Measurements from ENCODE around the gene DDX47.
"Not testable (repeated sequence)": the region's sequence is repeated elsewhere in the genome, so short reads cannot be mapped to it uniquely, and the experiment has no call there.

DDX47 gene

DNA sequence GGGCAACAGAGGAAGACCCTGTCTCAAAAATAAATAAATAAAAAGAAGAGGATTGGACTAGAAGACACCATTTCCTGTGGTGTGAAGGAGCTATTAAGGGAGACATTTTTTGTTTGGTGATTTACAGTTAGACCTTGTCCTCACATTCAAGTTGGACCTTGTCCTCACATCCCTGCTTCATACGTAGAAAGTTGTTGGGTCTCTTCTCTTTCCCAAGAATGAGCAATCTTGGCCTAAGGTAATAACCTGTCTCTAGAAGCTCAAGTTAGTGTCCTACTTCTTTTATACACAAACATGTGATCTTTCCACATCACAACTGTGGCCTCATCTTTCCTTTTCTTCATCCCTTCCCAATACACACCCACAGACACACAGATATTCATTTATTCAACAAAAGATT, 14.7 kb upstream of the DDX47 start:
- no peak for DNase-seq

GRCh38 chr12:12799163-12799920, 13.8 kb upstream of the DDX47 start:
- no peak for DNase-seq

DNA sequence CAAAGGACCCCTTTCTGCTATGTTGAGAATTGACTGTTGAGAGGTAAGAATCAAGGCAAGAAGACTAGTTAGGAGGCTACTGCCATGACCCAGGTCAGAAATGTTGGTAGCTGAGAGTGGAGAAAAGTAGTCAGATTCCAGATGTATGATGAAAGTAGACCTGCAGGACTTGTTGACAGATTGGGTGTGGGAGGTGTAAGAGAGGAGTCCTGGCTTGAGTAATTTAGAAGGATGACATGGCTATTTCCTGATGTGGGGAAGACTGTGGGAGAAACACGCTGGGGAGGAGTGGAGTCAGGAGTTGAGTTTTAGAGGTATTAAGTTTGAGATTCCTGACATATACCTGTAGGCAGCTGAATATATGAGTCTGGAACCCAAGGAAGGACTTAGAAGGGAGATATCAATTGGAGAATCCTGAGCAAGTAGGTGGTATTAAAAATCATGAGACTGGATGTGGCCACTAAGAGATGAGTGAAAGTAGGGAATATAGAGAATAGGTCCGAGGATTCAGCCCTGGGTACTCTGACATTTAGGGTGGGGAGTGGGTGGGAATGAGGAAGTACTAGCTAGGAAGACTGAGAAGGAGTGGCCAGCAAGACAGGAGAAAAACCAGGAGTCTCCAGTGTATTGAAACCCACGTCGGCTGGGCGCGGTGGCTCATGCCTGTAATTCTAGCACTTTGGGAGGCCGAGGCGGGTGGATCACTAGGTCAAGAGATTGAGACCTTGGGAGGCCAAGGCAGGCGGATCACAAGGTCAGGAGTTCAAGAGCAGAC, 12.6 kb upstream of the DDX47 start:
- DNase-seq = no peak

DNA sequence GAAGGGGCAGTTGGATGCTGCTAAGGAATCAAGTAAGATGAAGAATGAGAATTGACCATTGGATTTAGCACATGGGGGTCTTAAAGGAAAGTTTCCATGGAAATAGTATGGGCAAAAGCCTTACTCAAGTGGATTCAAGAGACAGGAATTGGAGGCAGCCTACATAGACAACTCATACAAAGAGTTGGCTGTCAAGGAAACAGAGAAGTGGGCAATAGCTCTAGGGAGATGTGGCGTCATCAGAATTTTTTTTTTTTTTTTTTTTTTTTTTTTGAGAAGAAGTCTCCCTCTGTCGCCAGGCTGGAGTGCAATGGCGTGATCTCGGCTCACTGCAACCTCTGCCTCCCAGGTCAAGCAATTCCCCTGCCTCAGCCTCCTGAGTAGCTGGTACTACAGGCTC, 11.5 kb upstream of the DDX47 start:
- not testable (repeated sequence) for DNase-seq

DNA sequence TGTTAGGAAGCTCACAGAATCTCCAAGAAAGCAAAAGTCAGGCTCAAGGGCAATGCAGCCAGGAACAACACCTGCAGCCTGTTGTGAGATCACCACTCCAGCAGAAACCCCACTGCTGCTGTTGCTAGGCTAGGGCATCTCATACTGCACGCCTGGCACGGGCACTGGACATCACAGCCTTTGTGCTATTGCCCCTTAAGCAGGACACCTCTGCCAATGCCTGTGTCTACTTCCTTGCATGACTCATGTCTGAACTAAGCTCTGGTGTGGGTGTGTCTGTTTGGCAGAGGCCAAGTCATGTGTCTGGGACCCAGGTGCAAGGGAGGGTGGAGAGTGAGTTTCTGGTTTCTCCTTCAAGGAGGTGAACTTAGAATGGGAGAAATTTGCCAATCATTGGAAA, 10.0 kb upstream of the DDX47 start:
- DNase-seq = no peak

GRCh38 chr12:12804011-12804410, 9.1 kb upstream of the DDX47 start:
- DNase-seq = no peak

DNA sequence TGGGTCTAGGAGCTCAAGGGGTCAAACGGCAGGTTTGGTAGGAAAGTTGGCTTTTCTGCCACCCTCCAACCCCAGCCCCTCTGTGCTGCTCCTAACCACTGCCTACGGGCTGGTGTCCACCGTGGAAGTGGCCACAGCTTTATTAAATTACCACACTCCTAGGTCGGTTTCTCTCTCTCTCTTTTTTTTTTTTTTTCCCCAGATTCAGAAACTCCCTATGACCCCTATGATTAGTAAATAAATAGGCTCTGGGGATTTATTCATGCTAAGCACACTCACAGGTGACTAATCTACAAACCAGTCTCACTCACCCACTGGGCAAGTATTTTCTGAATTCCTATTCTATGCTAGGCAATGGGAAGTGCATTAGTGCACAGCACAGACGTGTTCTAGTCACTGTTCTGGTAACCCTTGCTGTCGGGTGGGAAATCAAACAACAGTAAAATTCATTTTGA, 8.7 kb upstream of the DDX47 start:
- no peak for DNase-seq

- DNase-seq = no peak
Observed at GRCh38 chr12:12806784-12807516, 6.2 kb upstream of the DDX47 start.

- DNase-seq = not testable (repeated sequence)
Observed at GRCh38 chr12:12807517-12807903, 5.6 kb upstream of the DDX47 start.

- no peak for DNase-seq
Observed at GRCh38 chr12:12807970-12808702, 5.0 kb upstream of the DDX47 start.

DNA sequence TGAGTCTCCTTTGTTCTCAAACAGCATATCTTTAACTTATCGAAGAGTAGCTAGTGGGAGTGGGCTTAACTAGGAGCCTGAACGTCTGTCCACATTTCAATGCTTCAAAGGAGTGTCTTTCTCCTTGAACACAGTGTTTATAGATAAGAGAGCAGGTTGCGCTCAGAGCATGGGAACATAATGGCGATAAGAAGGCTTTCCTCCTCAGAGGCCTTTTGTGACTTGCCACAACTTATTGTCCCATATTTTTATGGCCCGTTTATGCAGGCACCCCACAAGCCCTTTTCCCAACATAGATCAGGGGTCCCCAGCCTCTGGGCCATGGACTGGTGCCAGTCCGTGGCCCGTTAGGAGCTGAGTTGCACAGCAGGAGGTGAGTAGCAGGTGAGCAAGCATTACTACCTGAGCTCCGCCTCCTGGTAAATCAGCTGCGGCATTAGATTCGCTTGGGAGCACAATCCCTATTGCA, 2.6 kb upstream of the DDX47 start:
- DNase-seq = no peak

GRCh38 chr12:12811343-12811742, 1.8 kb upstream of the DDX47 start:
- no peak for DNase-seq

- no peak for DNase-seq
Observed at GRCh38 chr12:12812174-12812573, 972 bp upstream of the DDX47 start.

DNA sequence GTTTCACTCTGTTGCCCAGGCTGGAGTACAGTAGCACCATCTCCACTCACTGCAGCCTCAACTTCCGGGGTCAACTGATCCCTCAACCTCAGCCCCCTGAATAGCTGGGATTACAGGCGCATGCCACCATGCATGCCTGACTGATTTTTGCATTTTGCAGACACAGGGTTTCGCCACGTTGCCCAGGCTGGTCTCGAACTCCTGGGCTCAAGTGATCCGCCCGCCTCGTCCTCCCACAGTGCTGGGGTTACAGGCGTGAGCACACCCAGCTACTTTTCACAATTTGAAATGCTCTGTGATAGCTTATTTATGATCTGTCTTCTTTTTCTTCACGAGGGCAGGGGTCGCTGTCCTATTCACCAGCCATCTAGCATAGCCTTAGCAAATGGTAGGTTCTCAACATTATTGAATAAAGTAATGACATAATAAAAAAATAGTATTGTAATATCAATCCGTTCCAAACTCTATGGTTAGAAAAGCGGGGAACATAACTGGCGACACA, 477 bp upstream of the DDX47 start:
- DNase-seq = no peak

- DNase-seq = no peak
Observed at GRCh38 chr12:12817616-12818015, 4.5 kb downstream of the DDX47 start.

GRCh38 chr12:12818701-12819100, 5.6 kb downstream of the DDX47 start:
- no peak for DNase-seq

DNA sequence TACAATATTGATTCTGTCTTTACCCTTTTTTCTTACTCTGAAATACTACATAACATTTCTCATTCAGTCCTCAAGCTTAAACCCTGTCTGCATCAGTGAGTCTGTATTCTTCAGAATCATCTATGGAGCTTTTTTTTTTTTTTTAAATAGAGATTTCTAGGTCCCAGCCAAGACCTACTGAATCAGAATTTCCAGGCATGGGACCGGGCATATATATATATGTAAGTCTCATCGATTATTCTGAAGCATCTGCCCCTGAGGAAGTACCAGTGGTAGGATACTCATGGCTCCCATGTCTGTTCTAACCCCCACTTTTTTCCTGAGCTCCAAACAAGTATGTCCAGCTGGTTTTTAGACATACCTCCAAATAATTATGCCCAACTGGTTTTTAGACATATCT, 6.1 kb downstream of the DDX47 start:
- DNase-seq = no peak

DNA sequence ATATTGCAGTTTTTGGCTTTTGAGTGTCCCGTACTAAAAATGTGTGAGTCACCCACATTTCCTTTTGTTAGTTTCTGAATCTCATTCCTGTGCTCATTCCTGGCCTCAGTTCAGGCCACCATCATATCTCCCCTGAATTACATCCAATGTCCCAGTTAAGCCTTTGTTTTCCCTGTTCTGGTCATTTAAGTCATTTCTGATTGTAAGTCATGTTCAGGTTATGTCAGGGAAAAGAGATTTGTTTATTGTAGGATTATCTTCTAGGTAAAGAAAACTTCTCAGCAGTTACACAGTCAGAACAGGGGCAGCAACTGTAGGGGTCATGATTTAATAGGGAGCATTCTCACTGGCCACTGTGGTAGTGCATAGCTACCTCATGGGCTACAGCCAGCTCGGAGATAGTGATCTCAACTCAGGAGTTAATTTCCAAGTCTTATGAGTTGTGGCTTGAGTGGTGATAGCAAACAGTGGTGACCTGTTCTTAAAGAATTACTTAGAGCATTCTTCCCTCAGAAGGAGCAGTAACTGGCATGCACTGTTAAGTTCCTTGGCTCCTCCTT, 6.7 kb downstream of the DDX47 start:
- DNase-seq = no peak

DNA sequence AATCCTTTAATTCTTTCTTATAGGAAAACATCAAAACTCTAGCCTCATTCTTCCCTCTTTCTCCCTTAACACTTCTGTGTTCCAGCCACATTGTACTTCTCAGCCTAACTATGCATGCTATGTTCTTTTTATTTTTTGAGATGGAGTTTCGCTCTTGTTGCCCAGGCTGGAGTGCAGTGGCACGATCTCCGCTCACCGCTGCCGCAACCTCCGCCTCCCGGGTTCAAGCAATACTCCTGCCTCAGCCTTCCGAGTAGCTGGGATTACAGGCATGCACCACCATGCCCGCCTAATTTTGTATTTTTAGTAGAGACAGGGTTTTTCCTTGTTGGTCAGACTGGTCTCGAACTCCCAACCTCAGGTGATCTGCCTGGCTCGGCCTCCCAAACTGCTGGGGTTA, 7.2 kb downstream of the DDX47 start:
- DNase-seq = not testable (repeated sequence)

- DNase-seq = no peak
Observed at GRCh38 chr12:12821975-12822374, 8.8 kb downstream of the DDX47 start.

- DNase-seq = no peak
Observed at GRCh38 chr12:12822886-12823285, 9.7 kb downstream of the DDX47 start.

DNA sequence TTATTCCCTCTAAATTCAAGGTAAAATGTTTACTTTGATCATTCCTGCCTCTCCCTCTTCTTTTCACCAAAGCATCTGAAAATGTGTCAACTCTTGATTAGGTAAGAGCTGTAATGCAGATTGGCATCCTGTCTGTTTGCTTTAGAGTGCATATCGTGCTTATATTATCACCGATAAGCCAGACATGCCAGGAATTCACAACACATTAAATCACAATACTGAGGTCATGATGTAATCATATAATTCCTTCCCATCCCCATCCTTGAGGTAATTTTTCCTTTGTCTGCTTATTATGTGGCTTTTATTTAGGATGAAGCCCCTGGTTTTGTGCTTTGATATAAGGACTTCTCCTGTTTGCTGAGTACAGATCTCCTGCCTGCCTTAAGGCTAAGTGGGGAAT, 10.2 kb downstream of the DDX47 start:
- no peak for DNase-seq

Measured in NCI-H1930 (cell line).